K562 (cell line): Measurements from ENCODE around the gene GFI1B. TPM values are rescaled to one million over a fixed set of nuclear protein-coding genes. Genes with fewer than 3 reads are reported as not detected.

ENCODE experiments used
- ATAC-seq: fragments of 200-7000 bp; cut with Tn5 transposase; 3 replicates; pipeline ENCODE4 v1.9.1; 2020; ENCODE audit warnings: moderate library complexity
- BruUV-seq: library from RNA; stranded (reverse); fragments of 400-500 nt; replicated peaks from 2 replicates; lab custom pipeline; 2021; lab: Mats Ljungman, UMichigan
- CTCF ChIA-PET: fragments of 300-600 bp; formaldehyde crosslinking; extraction: SDS; loops from one replicate; lab custom pipeline; 2021; ENCODE audit warnings: low intra/inter-chr PET ratio; lab: Yijun Ruan, JAX
- POLR2A ChIA-PET: fragments of 300-600, 350-650 bp; sonication (Branson Sonifier 250); formaldehyde crosslinking; extraction: SDS; loops from one replicate; lab custom pipeline; 2021; ENCODE audit warnings: antibody characterized with exemption, inconsistent platforms; lab: Yijun Ruan, JAX
- DNase-seq, 4 experiments: peaks; one replicate each; pipeline versions ENCODE4 v3.0.0 to v3.0.0-alpha.2; 2011 to 2018; ENCODE audit warnings: low spot score in 3 of 4, mixed read lengths in 3 of 4; ENCODE audit errors: extremely low read depth in 1 of 4
- FAIRE-seq: peaks from 2 replicates; lab custom pipeline; 2011; peaks lifted over from hg19 to GRCh38; lab: Jason Lieb, UNC
- H2AFZ ChIP-seq: 2 replicates; pipeline ENCODE4 v1.6.0; 2011; ENCODE audit warnings: low read depth, low read length, control low read depth, inconsistent platforms
- H3K27ac ChIP-seq: fragments of 200-600 bp; 3 replicates; pipeline ENCODE4 v1.8.0; 2011; ENCODE audit warnings: low read depth, mild to moderate bottlenecking, control low read depth, inconsistent platforms, low read length, moderate library complexity, mixed read lengths; ENCODE audit errors: extremely low read depth
- H3K27me3 ChIP-seq, 2 experiments: fragments of 300-600 bp in 1 of 2; 2 replicates in 1 of 2; 3 replicates in 1 of 2; pipeline versions ENCODE4 v1.6.0 to v1.8.0; 2011; ENCODE audit warnings: inconsistent platforms in 2 of 2, low read length in 2 of 2, mild to moderate bottlenecking in 1 of 2, mixed read lengths in 1 of 2, moderate library complexity in 1 of 2; ENCODE audit not compliant: control insufficient read depth in 2 of 2, insufficient read depth in 2 of 2
- H3K36me3 ChIP-seq: fragments of 300-600 bp; 3 replicates; pipeline ENCODE4 v1.8.0; 2011; ENCODE audit warnings: mild to moderate bottlenecking, low read length, inconsistent platforms; ENCODE audit not compliant: control insufficient read depth, insufficient read depth
- H3K4me1 ChIP-seq, 2 experiments: fragments of 200-600 bp in 1 of 2; replicated peaks in 1 of 2; 2 replicates in 1 of 2; 3 replicates in 1 of 2; pipeline versions ENCODE4 v1.5.1 to v1.8.0; 2011; ENCODE audit warnings: inconsistent platforms in 2 of 2, low read length in 2 of 2, mild to moderate bottlenecking in 1 of 2, mixed read lengths in 1 of 2, moderate library complexity in 1 of 2; ENCODE audit not compliant: control insufficient read depth in 2 of 2, insufficient read depth in 2 of 2
- H3K4me2 ChIP-seq: 2 replicates; pipeline ENCODE4 v1.6.1; 2011; ENCODE audit warnings: low read length, control low read depth, inconsistent platforms, mixed read lengths; ENCODE audit not compliant: insufficient read depth
- H3K4me3 ChIP-seq: fragments of 200-600 bp; sonication (generic), shearing (Covaris generic); 2 replicates; pipeline ENCODE4 v1.5.1; 2016; ENCODE audit warnings: control low read depth, inconsistent platforms
- H3K79me2 ChIP-seq: fragments of 200-600 bp; 3 replicates; pipeline ENCODE4 v1.8.0; 2011; ENCODE audit warnings: low read length, inconsistent platforms; ENCODE audit not compliant: control insufficient read depth, insufficient read depth
- H3K9ac ChIP-seq, 2 experiments: 2 replicates each; pipeline versions ENCODE4 v1.6.0 to v1.6.1; 2011; ENCODE audit warnings: low read depth in 2 of 2, low read length in 2 of 2, control low read depth in 1 of 2, inconsistent platforms in 1 of 2, mild to moderate bottlenecking in 1 of 2, mixed read lengths in 1 of 2; ENCODE audit not compliant: insufficient read depth in 1 of 2
- H3K9me1 ChIP-seq: one replicate; pipeline ENCODE4 v1.6.0; 2011; ENCODE audit warnings: inconsistent platforms, mild to moderate bottlenecking, low read length, moderate library complexity; ENCODE audit not compliant: control insufficient read depth, insufficient read depth
- H3K9me3 ChIP-seq: replicated peaks from 2 replicates; pipeline ENCODE4 v1.5.1; 2011; ENCODE audit warnings: low read depth, low read length, inconsistent platforms; ENCODE audit not compliant: control insufficient read depth, insufficient read depth
- H4K20me1 ChIP-seq: replicated peaks from 2 replicates; pipeline ENCODE4 v1.6.1; 2011; ENCODE audit warnings: low read length, inconsistent platforms, mixed read lengths; ENCODE audit not compliant: control insufficient read depth, insufficient read depth
- HMG20A ChIP-seq: fragments of 450-650 bp; formaldehyde crosslinking; conservative IDR thresholded peaks from 2 replicates; pipeline ENCODE4 v1.4.0; 2020; ENCODE audit warnings: mild to moderate bottlenecking, mixed read lengths
- ILK ChIP-seq: fragments of 450-650 bp; IDR thresholded peaks from 2 replicates; pipeline ENCODE4 v1.6.1; 2016; ENCODE audit warnings: missing genetic modification characterization, low read depth, mild to moderate bottlenecking, missing compliant biosample characterization, moderate library complexity, borderline replicate concordance
- IRF9 ChIP-seq: fragments of 450-650 bp; IDR thresholded peaks from 2 replicates; pipeline ENCODE4 v1.6.1; 2016; ENCODE audit warnings: missing biosample characterization, missing genetic modification characterization
- KDM1A ChIP-seq, 2 experiments: fragments of 450-650 bp; IDR thresholded peaks; 2 replicates each; pipeline ENCODE4 v1.6.1; 2016; ENCODE audit warnings: mild to moderate bottlenecking in 2 of 2
- KLF6 ChIP-seq: fragments of 250-450 bp; sonication (Bioruptor Pico); IDR thresholded peaks from 2 replicates; pipeline ENCODE4 v1.4.0; 2020; ENCODE audit warnings: mild to moderate bottlenecking, moderate library complexity, borderline replicate concordance
- RNF219 ChIP-seq: fragments of 250-450 bp; sonication (Bioruptor Pico); IDR thresholded peaks from 2 replicates; pipeline ENCODE4 v1.5.0; 2022; ENCODE audit warnings: mild to moderate bottlenecking
- TAL1 ChIP-seq: fragments of 450-650 bp; IDR thresholded peaks from 2 replicates; pipeline ENCODE4 v1.6.1; 2016; ENCODE audit warnings: mild to moderate bottlenecking
- TEAD2 ChIP-seq: fragments of 450-650 bp; IDR thresholded peaks from 2 replicates; pipeline ENCODE4 v1.6.1; 2016; ENCODE audit warnings: missing genetic modification characterization, control low read depth, missing compliant biosample characterization
- ZMIZ1 ChIP-seq, 2 experiments: fragments of 150-350 bp in 1 of 2; IDR thresholded peaks; 2 replicates each; pipeline ENCODE4 v1.6.1; 2012 to 2016; ENCODE audit warnings: low read depth in 2 of 2, low read length in 2 of 2, mild to moderate bottlenecking in 1 of 2, moderate library complexity in 1 of 2
- ZNF12 ChIP-seq: sonication (generic); formaldehyde crosslinking; IDR thresholded peaks from 2 replicates; pipeline ENCODE4 v1.4.0; 2020; ENCODE audit warnings: mild to moderate bottlenecking, missing genetic modification reagents
- WGBS: fragments of 100-300 bp; shearing (Covaris generic); methylation state at CpG from one replicate; pipeline ENCODE4 v1.1.6; 2016; ENCODE audit warnings: low coverage, mixed read lengths; ENCODE audit not compliant: insufficient coverage; ENCODE audit errors: missing lambda C conversion rate; 5-methylcytosine and 5-hydroxymethylcytosine counted together
- in situ Hi-C: fragments of 300-500 bp; cut with MboI; formaldehyde crosslinking; loops from 4 replicates; pipeline ENCODE4 v1.15.0; 2018; ENCODE audit warnings: inconsistent platforms, mixed read lengths
- intact Hi-C: fragments of 100-400 bp; cut with micrococcal nuclease; formaldehyde crosslinking; loops from 2 replicates; pipeline ENCODE4 v1.14.2; 2022
- polyA plus RNA-seq, 8 experiments: library from polyadenylated mRNA; depleted of rRNA in 4 of 8; stranded (reverse) in 5 of 8; unstranded in 3 of 8; fragments of >200 nt; fragmentation: Nextera tagmentation in 2 of 8; fragmentation: Illumina TruSeq in 1 of 8; extraction: Ambion mirVana in 2 of 8; extraction: Trizol in 1 of 8; gene quantifications; 2 replicates each; pipeline versions ENCODE4 v1.2.1 to v1.2.3, GENCODE V29; 2011 to 2014; ENCODE audit warnings: inconsistent platforms in 1 of 8, missing spikeins in 1 of 8
- total RNA-seq, 7 experiments: library from RNA; depleted of rRNA in 6 of 7; stranded (reverse); fragments of >200 nt in 6 of 7; fragmentation: Illumina TruSeq in 2 of 7; extraction: Trizol in 2 of 7; gene quantifications; 2 replicates each; pipeline versions ENCODE4 v1.2.1 to v1.2.3, GENCODE V29; 2011 to 2021; ENCODE audit warnings: low replicate concordance in 1 of 7

Gene GFI1B
- total and polyA plus RNA-seq, 9 of the 15 experiments (the other 6 are each of a cell fraction or from before 2014, with no cell fraction given) = 8.0 to 75.7 (median 34.5) TPM

GRCh38 chr9:133002147-133003070 is 23.9 kb downstream of the GFI1B start (continued):
- peak; percentile 36; the same call in 1 of the 2 replicates for TF ChIP-seq TAL1
- TF ChIP-seq, all 486 proteins: peak for 18

DNA sequence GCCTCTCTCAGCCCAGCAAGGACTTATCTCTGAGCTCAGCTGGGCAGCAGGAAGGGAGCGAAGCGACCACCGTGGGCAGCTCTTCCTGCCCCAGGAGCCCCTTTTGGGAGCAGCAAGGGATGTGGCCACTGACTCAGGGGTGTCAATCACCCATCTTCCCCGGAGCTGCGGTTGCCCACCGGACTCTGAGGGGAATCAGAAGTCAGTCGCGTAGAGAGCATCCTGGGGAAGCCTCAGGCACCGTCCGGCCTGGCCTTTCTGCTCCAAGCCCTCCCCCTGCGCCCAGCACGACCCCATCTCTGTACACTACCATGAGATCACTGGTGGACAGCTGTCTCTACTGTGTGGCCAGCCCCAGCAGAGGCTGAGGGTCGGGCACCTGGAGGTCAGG is 24.6 kb downstream of the GFI1B start:
- peaks cover 5% of the 10 kb centered on the region for H3K9me1 ChIP-seq
- ATAC-seq = peak; percentile 1; the same call in 2 of the 3 replicates
- intact Hi-C loops = no loop called here
- CTCF ChIA-PET = no interaction called here
- no peaks in the 10 kb centered on the region for H3K27me3 ChIP-seq
- POLR2A ChIA-PET = interaction anchor here (0.6 to 1.7 kb wide), 6 partner anchors 18 to 51 kb away, joined by 3 to 6 read pairs (median 4); partner anchors contain the start of gene GTF3C5
- H3K4me3 ChIP-seq = no peak overlapping the region
- H3K27ac ChIP-seq = peak overlapping the region; percentile 90
- peak in 2 of 4 experiments; percentile 35 to 80 for DNase-seq
- BruUV-seq = no TSS peak
- H4K20me1 ChIP-seq = no peaks in the 10 kb centered on the region
- H3K79me2 ChIP-seq = peaks cover 2% of the 10 kb centered on the region; the same call in 1 of the 3 replicates
- H3K9ac ChIP-seq = peak overlapping the region; percentile 67 to 86
- no peaks in the 10 kb centered on the region for H3K36me3 ChIP-seq
- H3K4me1 ChIP-seq = peaks cover 67 to 71% of the 10 kb centered on the region in 2 experiments
- in situ Hi-C loops = no loop called here
- 22% methylated on average over 13 of the region's 13 CpGs for WGBS
- no peak for FAIRE-seq
- peak overlapping the region; percentile 61 for H2AFZ ChIP-seq
- H3K9me3 ChIP-seq = no peaks in the 10 kb centered on the region
- peak overlapping the region; percentile 76 for H3K4me2 ChIP-seq
- TF ChIP-seq TEAD2 (tag) = no peak
- TF ChIP-seq KLF6 (CRISPR knock-in tag) = 0 out of 2 replicates have a peak, but pooled peaks have one; percentile 29
- no peak for TF ChIP-seq ZNF12
- no peak for TF ChIP-seq RNF219 (CRISPR knock-in tag)
- TF ChIP-seq KDM1A (IDR thresholded peaks at IDR 0.05) = no peak
- no peak for TF ChIP-seq ILK (tag)
- no peak for TF ChIP-seq IRF9 (tag)
- TF ChIP-seq ZMIZ1 (IDR thresholded peaks at IDR 0.05; ENCODE audit: low read depth in 2 of 2, low read length in 2 of 2) = peak in 1 of 2 experiments; percentile 22; a peak in 1 of 4 replicates
- TF ChIP-seq HMG20A (CRISPR knock-in tag) = no peak
